CD4-positive, alpha-beta T cell (primary cell): ENCODE results near the gene HDAC4. TPM values are rescaled to one million over a fixed set of nuclear protein-coding genes. Genes with fewer than 3 reads are reported as not detected.

Source experiments
- ATAC-seq: fragments of 200-7000 bp; cut with Tn5 transposase; one replicate; pipeline ENCODE4 v1.10.0; 2022; ENCODE audit warnings: mild to moderate bottlenecking; ENCODE audit not compliant: poor library complexity
- CTCF ChIA-PET: fragments of 350-600 bp; sonication (Branson Sonifier 250); formaldehyde crosslinking; loops from one replicate; lab custom pipeline; 2021; ENCODE audit warnings: antibody characterized with exemption, inconsistent platforms; lab: Charles Lee
- POLR2A ChIA-PET: fragments of 350-600 bp; sonication (Branson Sonifier 250); formaldehyde crosslinking; loops from one replicate; lab custom pipeline; 2021; ENCODE audit warnings: antibody characterized with exemption, inconsistent platforms; lab: Charles Lee
- DNase-seq, 14 experiments: peaks; one replicate each; pipeline ENCODE4 v3.0.0-alpha.2; 2013 to 2020; ENCODE audit warnings: mixed read lengths in 2 of 14
- H3K27ac ChIP-seq, 2 donors: one replicate each; pipeline versions ENCODE4 v1.5.1 to v1.7.0; 2013; ENCODE audit warnings: low read length in 2 of 2, low read depth in 1 of 2, mild to moderate bottlenecking in 1 of 2
- H3K27me3 ChIP-seq, 2 experiments: 1 replicate in 1 of 2; 2 replicates in 1 of 2; pipeline versions ENCODE4 v1.6.1 to v1.7.0; 2013; ENCODE audit warnings: low read length in 2 of 2, control low read depth in 1 of 2, mild to moderate bottlenecking in 1 of 2, moderate library complexity in 1 of 2; ENCODE audit not compliant: insufficient read depth in 2 of 2, control insufficient read depth in 1 of 2
- H3K36me3 ChIP-seq: one replicate; pipeline ENCODE4 v1.6.1; 2013; ENCODE audit warnings: low read length, control low read depth; ENCODE audit not compliant: insufficient read depth
- H3K4me1 ChIP-seq: one replicate; pipeline ENCODE4 v1.6.1; 2013; ENCODE audit warnings: low read length, control low read depth; ENCODE audit not compliant: insufficient read depth
- H3K4me3 ChIP-seq: one replicate; pipeline ENCODE4 v1.5.1; 2013; ENCODE audit warnings: mild to moderate bottlenecking, low read length, moderate library complexity
- H3K9me3 ChIP-seq, 2 experiments: 1 replicate in 1 of 2; 2 replicates in 1 of 2; pipeline versions ENCODE4 v1.6.1 to v1.7.0; 2013; ENCODE audit warnings: low read length in 2 of 2, mild to moderate bottlenecking in 2 of 2, control low read depth in 1 of 2, moderate library complexity in 1 of 2; ENCODE audit not compliant: control insufficient read depth in 1 of 2, insufficient read depth in 1 of 2
- H3K27ac Mint-ChIP-seq: one replicate; pipeline ENCODE4 v1.8.0; 2020; ENCODE audit warnings: mixed read lengths
- H3K27me3 Mint-ChIP-seq: one replicate; pipeline ENCODE4 v1.8.0; 2021; ENCODE audit warnings: mixed read lengths
- H3K36me3 Mint-ChIP-seq: one replicate; pipeline ENCODE4 v1.8.0; 2021; ENCODE audit warnings: low read depth, mixed read lengths
- H3K4me1 Mint-ChIP-seq: one replicate; pipeline ENCODE4 v1.8.0; 2021; ENCODE audit warnings: low read depth, mixed read lengths
- H3K4me3 Mint-ChIP-seq: one replicate; pipeline ENCODE4 v1.8.0; 2020; ENCODE audit warnings: mild to moderate bottlenecking, mixed read lengths
- H3K9me3 Mint-ChIP-seq: one replicate; pipeline ENCODE4 v1.8.0; 2020; ENCODE audit warnings: mixed read lengths
- intact Hi-C, 2 experiments: fragments of 100-400 bp; cut with DNase I in 1 of 2; cut with micrococcal nuclease in 1 of 2; formaldehyde crosslinking; loops; one replicate each; pipeline versions ENCODE4 v1.15.1 to v1.9.0; 2023 to 2025; cut with DNase I, micrococcal nuclease
- total RNA-seq, 174 experiments: library from RNA in 2 of 174; stranded (reverse) in 2 of 174; gene quantifications; one replicate each; pipeline ENCODE4 v1.2.3 and lab custom pipeline; 2021 to 2026
- TF ChIP-seq, protein P1 (sequence below): fragments of 200-600 bp; IDR thresholded peaks from one replicate; pipeline ENCODE4 v1.8.0; 2022; ENCODE audit warnings: antibody characterized with exemption, mild to moderate bottlenecking

Gene HDAC4
- total RNA-seq, 2 experiments from 2014 or later = 45.3 to 49.2 TPM

DNA sequence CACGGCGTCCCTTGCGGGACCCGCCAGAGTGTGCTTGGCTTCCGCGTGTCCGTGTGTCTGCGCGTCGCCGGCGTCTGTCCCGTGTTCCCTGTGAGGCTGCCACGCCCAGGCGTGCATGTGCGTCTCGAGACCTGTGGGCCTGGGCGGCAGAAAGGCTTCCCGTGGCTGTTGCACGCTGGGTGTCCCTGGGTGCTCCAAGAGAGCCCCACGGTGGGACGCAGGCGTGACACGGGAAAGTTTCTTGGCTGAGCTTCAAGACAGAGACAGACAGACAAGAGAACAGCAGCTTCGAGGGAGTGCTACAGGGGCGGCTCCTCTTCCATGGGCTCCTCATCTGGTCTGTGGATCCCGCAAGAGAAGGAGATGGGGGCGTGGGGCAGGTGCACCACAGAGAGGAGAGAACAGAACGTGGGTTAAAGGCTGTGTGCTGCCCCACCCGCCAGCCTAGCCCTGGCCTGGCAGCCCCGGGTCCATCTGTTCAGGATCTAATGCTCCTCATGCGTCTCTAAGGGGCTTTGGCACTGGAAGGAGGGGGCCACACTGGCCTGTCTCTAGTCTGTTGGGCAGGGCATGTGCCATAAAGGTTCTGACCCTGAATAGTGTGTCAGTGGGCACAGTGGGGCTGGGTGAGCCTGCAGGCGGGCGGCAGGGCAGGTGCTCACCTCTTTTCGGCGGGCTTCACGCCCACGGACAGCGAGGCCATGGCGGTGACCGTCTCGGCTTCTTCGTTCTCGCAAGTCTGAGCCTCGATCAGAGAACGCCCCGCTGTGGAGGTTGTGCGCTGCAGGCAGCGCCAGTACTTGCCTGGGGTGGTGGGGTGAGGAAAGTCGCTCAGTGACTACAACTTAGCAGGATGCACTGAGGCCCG is 347.8 kb downstream of the HDAC4 start:
- Histone ChIP-seq H3K27ac (no peak overlapping the region), H3K9me3 (peaks cover 2 to 5% of the 10 kb centered on the region in 2 experiments), H3K27me3 (no peaks in the 10 kb centered on the region), H3K4me3 (no peak overlapping the region), H3K36me3 (peaks cover 47% of the 10 kb centered on the region), H3K4me1 (no peaks in the 10 kb centered on the region)
- POLR2A ChIA-PET = no interaction called here
- CTCF ChIA-PET = no interaction called here
- no peaks in the 10 kb centered on the region for H3K4me1 Mint-ChIP-seq
- peaks cover 45% of the 10 kb centered on the region for H3K36me3 Mint-ChIP-seq
- ATAC-seq = no peak
- no peak overlapping the region for H3K4me3 Mint-ChIP-seq
- TF ChIP-seq, protein P1, sequence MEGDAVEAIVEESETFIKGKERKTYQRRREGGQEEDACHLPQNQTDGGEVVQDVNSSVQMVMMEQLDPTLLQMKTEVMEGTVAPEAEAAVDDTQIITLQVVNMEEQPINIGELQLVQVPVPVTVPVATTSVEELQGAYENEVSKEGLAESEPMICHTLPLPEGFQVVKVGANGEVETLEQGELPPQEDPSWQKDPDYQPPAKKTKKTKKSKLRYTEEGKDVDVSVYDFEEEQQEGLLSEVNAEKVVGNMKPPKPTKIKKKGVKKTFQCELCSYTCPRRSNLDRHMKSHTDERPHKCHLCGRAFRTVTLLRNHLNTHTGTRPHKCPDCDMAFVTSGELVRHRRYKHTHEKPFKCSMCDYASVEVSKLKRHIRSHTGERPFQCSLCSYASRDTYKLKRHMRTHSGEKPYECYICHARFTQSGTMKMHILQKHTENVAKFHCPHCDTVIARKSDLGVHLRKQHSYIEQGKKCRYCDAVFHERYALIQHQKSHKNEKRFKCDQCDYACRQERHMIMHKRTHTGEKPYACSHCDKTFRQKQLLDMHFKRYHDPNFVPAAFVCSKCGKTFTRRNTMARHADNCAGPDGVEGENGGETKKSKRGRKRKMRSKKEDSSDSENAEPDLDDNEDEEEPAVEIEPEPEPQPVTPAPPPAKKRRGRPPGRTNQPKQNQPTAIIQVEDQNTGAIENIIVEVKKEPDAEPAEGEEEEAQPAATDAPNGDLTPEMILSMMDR = no peak
- no peaks in the 10 kb centered on the region for H3K9me3 Mint-ChIP-seq
- DNase-seq = no peak
- no peak overlapping the region for H3K27ac Mint-ChIP-seq
- no peaks in the 10 kb centered on the region for H3K27me3 Mint-ChIP-seq
- intact Hi-C loops = no loop called here

DNA sequence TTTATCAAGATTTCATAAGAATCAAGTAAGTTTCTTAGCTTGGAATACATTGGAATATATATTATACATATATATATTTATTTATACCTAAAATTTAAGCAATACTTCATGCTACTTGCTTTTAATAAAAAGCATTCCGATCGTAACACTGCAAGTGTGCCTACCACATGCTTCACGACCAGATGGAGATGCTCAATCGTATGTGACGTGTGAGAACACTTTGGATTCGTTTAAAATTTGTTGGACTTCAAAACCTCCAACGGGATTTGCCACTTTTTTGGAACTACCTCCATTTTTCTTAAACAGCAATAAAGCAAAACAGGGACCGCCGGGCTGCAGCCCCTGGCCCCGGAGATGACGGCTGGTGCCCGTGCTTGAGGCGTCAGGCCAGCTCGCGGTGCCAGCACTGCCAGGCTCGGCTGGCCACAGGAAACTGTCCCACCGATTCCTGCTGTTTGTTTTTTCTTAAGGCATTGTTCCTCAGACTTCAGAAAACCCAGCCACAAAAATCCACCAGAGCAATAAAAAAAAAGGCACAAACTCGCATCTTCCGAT is 348.9 kb downstream of the HDAC4 start:
- no peak for ATAC-seq
- Mint-ChIP-seq H3K36me3 (peaks cover 45% of the 10 kb centered on the region), H3K27ac (no peak overlapping the region), H3K4me3 (no peak overlapping the region), H3K9me3 (no peaks in the 10 kb centered on the region), H3K27me3 (no peaks in the 10 kb centered on the region), H3K4me1 (no peaks in the 10 kb centered on the region)
- Histone ChIP-seq H3K9me3 (peaks cover 0 to 4% of the 10 kb centered on the region in 2 experiments), H3K4me3 (no peak overlapping the region), H3K36me3 (peaks cover 47% of the 10 kb centered on the region), H3K27me3 (no peaks in the 10 kb centered on the region), H3K4me1 (no peaks in the 10 kb centered on the region), H3K27ac (no peak overlapping the region)
- ChIA-PET CTCF (no interaction called here), POLR2A (no interaction called here)
- DNase-seq = no peak
- TF ChIP-seq, protein P1 = no peak
- intact Hi-C loops = no loop called here

DNA sequence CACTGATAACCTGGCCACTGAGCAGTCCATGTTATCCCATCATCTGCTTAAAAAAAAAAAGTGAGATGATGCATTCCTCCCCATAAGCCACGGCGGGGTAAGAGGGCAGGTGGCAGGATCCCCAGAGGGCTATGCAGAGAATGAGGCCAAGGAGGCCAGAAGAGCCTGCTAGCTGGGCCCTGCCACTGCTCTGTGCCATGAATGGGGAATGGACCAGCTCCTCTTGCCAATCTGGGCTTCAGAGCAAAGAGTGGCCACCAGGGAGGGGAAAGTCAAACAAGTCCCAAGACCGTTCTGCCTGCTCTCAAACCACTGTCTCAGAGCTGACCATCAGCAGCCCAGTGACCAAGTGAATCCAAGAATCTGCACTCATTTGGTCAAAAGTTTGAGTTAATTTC is 350.6 kb downstream of the HDAC4 start:
- Mint-ChIP-seq H3K4me1 (no peaks in the 10 kb centered on the region), H3K27ac (no peak overlapping the region), H3K4me3 (no peak overlapping the region), H3K9me3 (no peaks in the 10 kb centered on the region), H3K27me3 (no peaks in the 10 kb centered on the region), H3K36me3 (peaks cover 43% of the 10 kb centered on the region)
- ATAC-seq (no peak), DNase-seq (no peak)
- intact Hi-C loops = no loop called here
- CTCF ChIA-PET = no interaction called here
- no peaks in the 10 kb centered on the region for H3K4me1 ChIP-seq
- H3K27ac ChIP-seq = no peak overlapping the region
- H3K9me3 ChIP-seq = peaks cover 0 to 4% of the 10 kb centered on the region in 2 experiments
- peaks cover 34% of the 10 kb centered on the region for H3K36me3 ChIP-seq
- TF ChIP-seq, protein P1 = no peak
- H3K27me3 ChIP-seq = no peaks in the 10 kb centered on the region
- POLR2A ChIA-PET = no interaction called here
- no peak overlapping the region for H3K4me3 ChIP-seq
